Esophagus squamous epithelium (tissue), 5 donors: ENCODE measurements around the gene OPTC. TPM values are rescaled to one million over a fixed set of nuclear protein-coding genes. Genes with fewer than 3 reads are reported as not detected.
A peak's percentile ranks its signal among the peaks of the same experiment; 100 is the strongest.

Experiments used
- DNase-seq: peaks from one replicate; lab custom pipeline; 2025; lab: John Stamatoyannopoulos, UW
- H3K27ac ChIP-seq, 4 donors: fragments of 200-600 bp; sonication (generic); one replicate each; pipeline ENCODE4 v1.5.1; 2016 to 2019; ENCODE audit warnings: mild to moderate bottlenecking in 1 of 4
- H3K27me3 ChIP-seq, 4 donors: fragments of 200-600 bp; sonication (generic); 1 replicate in 3 of 4; 2 replicates in 1 of 4; pipeline versions ENCODE4 v1.5.1 to v1.6.0; 2017 to 2021; ENCODE audit warnings: antibody characterized with exemption in 1 of 4
- H3K36me3 ChIP-seq, 3 donors: fragments of 200-600 bp; sonication (generic); one replicate each; pipeline ENCODE4 v1.5.1; 2016 to 2019
- H3K4me1 ChIP-seq, 3 donors: fragments of 200-600 bp; sonication (generic); one replicate each; pipeline ENCODE4 v1.5.1; 2017 to 2019
- H3K4me3 ChIP-seq, 4 donors: fragments of 200-600 bp; sonication (generic); 1 replicate in 3 of 4; 2 replicates in 1 of 4; pipeline ENCODE4 v1.5.1; 2016 to 2019; ENCODE audit warnings: mild to moderate bottlenecking in 2 of 4, moderate library complexity in 1 of 4
- H3K9me3 ChIP-seq, 3 donors: fragments of 200-600 bp; sonication (generic); one replicate each; pipeline ENCODE4 v1.5.1; 2016 to 2019
- POLR2A ChIP-seq, 4 donors: fragments of 450-650 bp; IDR thresholded peaks; one replicate each; pipeline ENCODE4 v1.6.1; 2017; ENCODE audit warnings: antibody characterized with exemption in 4 of 4, mild to moderate bottlenecking in 4 of 4, moderate library complexity in 3 of 4
- WGBS, 2 donors: methylation state at CpG; one replicate each; pipeline ENCODE4 v1.1.5; 2018; 5-methylcytosine and 5-hydroxymethylcytosine counted together
- intact Hi-C: fragments of 100-400 bp; cut with DNase I; formaldehyde crosslinking; loops from one replicate; pipeline ENCODE4 v1.15.0; 2022
- total RNA-seq, 4 donors: library from RNA; depleted of rRNA; stranded (reverse); fragments of >200 nt; gene quantifications; one replicate each; pipeline ENCODE4 v1.1.0, GENCODE V29; 2016
- TF ChIP-seq, protein P1 (sequence below), 6 experiments: fragments of 450-650 bp in 4 of 6; fragments of 200-600 bp in 2 of 6; sonication (generic) in 2 of 6; IDR thresholded peaks; one replicate each; pipeline ENCODE4 v1.5.1; 2016 to 2019; ENCODE audit warnings: antibody characterized with exemption in 6 of 6, mild to moderate bottlenecking in 4 of 6, moderate library complexity in 4 of 6
- donor health status: DM: yes; HTN: yes; CAD: no.

Gene OPTC
- total RNA-seq, 4 donors from 2014 or later, result not detected

DNA sequence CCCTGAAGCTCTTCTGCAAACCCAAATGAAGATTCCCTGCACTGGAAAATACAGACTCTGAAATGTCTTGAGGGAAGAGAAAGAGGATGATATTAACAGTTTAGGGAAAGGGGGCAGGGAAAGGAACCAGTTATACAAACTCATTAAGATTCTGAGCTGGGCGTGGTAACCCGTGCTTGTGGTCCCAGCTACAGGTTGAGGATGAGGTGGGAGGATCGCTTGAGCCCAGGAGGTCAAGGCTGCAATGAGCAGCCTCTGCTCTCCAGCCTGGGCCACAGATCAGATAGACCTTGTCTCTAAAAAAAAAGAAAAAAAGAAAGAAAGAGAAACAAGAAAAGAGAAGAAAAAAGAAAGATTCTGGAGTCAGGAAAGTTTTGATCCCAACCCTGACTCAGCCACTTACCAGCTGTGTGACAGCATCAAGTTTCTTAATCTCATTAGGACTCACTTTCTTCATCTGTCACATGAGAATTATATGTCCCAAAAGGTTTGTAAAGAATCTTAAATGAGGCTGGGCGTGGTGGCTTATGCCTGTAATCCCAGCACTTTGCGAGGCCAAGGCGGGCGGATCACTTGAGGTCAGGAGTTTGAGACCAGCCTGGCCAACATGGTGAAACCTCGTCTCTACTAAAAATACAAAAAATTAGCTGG lies 53.9 kb downstream of the OPTC start:
- Histone ChIP-seq H3K36me3 (no peaks in the 10 kb centered on the region), H3K4me3 (no peak overlapping the region), H3K9me3 (no peaks in the 10 kb centered on the region), H3K4me1 (peaks cover 0 to 36% (median 0%) of the 10 kb centered on the region in 3 donors), H3K27ac (peak overlapping the region in 2 of 4 donors; percentile 51 to 67), H3K27me3 (no peaks in the 10 kb centered on the region)
- DNase-seq, result no peak
- intact Hi-C loops, result no loop called here
- TF ChIP-seq POLR2A (IDR thresholded peaks at IDR 0.05), result no peak
- TF ChIP-seq, protein P1, sequence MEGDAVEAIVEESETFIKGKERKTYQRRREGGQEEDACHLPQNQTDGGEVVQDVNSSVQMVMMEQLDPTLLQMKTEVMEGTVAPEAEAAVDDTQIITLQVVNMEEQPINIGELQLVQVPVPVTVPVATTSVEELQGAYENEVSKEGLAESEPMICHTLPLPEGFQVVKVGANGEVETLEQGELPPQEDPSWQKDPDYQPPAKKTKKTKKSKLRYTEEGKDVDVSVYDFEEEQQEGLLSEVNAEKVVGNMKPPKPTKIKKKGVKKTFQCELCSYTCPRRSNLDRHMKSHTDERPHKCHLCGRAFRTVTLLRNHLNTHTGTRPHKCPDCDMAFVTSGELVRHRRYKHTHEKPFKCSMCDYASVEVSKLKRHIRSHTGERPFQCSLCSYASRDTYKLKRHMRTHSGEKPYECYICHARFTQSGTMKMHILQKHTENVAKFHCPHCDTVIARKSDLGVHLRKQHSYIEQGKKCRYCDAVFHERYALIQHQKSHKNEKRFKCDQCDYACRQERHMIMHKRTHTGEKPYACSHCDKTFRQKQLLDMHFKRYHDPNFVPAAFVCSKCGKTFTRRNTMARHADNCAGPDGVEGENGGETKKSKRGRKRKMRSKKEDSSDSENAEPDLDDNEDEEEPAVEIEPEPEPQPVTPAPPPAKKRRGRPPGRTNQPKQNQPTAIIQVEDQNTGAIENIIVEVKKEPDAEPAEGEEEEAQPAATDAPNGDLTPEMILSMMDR (IDR thresholded peaks at IDR 0.05), result no peak
- 68 to 71% methylated on average over 8 of the region's 8 CpGs for WGBS, 2 donors

DNA sequence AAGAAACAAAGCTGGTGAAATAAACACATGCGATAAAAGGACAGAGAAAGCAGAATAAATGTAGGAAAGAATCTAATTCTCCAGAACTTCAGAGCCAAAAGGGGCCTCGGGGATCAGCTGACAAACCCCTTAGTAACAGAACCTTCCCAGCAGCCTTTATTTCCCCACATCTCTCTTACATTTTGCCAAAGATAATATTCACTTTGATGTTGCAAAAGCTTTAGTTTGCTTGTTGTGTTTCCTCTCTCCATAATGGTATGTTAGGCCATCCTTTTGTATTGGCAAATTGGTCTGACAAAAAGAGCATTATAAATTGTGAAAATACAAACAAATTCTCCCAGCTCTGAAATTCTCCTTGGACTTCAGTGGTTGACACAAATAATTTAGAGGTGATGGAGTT lies 54.9 kb downstream of the OPTC start:
- Histone ChIP-seq H3K27ac (peak overlapping the region in 1 of 4 donors; percentile 9), H3K4me3 (no peak overlapping the region), H3K9me3 (no peaks in the 10 kb centered on the region), H3K27me3 (no peaks in the 10 kb centered on the region), H3K36me3 (no peaks in the 10 kb centered on the region), H3K4me1 (peaks cover 0 to 38% (median 0%) of the 10 kb centered on the region in 3 donors)
- WGBS, 2 donors, result 58 to 68% methylated on average over 2 of the region's 2 CpGs
- TF ChIP-seq, protein P1 (IDR thresholded peaks at IDR 0.05), result no peak
- no peak for TF ChIP-seq POLR2A (IDR thresholded peaks at IDR 0.05)
- no peak for DNase-seq
- intact Hi-C loops, result no loop called here

DNA sequence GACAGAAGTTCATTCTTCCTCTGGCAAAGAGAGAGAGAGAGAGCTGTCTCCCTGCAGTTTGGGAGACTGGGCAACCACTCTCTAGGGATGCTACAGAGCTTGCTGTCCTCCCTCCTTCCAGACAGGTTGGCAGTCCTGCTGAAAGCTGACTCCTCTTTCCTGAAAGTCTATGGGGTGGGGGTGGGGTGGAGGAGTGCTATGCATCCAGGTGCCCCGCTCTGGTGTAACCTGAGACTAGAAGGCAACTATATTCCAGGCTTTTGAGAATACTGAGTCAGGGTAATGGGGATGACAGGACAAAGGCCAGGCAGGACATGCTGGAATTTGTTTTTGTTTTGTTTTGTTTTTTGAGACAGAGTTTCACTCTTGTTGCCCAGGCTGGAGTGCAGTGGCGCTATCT lies 55.4 kb downstream of the OPTC start:
- Histone ChIP-seq H3K27ac (no peak overlapping the region), H3K36me3 (no peaks in the 10 kb centered on the region), H3K4me3 (no peak overlapping the region), H3K27me3 (no peaks in the 10 kb centered on the region), H3K4me1 (peaks cover 0 to 42% (median 0%) of the 10 kb centered on the region in 3 donors), H3K9me3 (no peaks in the 10 kb centered on the region)
- WGBS, 2 donors, result 82 to 100% methylated on average over 1 to 2 of the region's 2 CpGs
- intact Hi-C loops, result no loop called here
- no peak for DNase-seq
- TF ChIP-seq, protein P1 (IDR thresholded peaks at IDR 0.05), result no peak
- TF ChIP-seq POLR2A (IDR thresholded peaks at IDR 0.05), result no peak

DNA sequence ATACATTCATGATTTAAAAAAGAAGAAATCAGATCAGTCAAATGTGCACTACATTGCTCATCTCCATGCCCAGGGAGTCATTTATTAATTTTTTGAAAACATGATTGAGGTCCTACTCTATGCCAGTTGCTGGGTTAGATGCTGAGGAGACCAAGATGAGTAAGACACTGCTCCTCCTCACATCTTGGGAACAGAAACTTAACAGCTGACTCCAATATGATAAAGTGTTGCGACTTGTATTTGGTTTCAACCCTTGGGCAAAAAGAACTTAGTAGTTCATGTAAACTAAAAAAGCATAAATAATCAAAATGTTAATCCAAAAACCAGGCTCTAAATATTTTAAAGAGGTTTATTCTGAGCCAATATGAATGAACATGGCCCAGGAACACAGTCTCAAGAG lies 56.9 kb downstream of the OPTC start:
- intact Hi-C loops, result no loop called here
- no peaks in the 10 kb centered on the region for H3K9me3 ChIP-seq
- WGBS, 2 donors, result 72 to 90% methylated on average over 1 of the region's 1 CpG

DNA sequence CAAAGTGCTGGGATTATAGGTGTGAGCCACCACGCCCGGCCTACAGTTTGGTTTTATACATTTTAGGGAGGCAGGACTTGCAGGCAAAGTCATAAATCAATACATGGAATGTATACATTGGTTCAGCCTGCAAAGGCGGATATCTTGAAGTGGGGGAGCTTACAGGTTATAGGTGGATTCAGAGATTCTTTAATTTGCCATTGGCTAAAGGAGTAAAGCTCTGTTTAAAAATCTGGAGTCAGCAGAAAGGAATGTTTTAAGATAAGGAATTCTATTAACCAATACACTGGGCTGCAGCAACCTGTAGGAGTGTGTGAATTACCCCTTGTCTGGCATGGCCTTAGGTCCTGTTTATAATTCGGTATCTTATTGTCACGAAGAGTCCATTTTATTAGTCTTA lies 57.6 kb downstream of the OPTC start:
- Histone ChIP-seq H3K4me3 (no peak overlapping the region), H3K4me1 (peaks cover 2 to 50% (median 16%) of the 10 kb centered on the region in 3 donors), H3K9me3 (no peaks in the 10 kb centered on the region), H3K36me3 (no peaks in the 10 kb centered on the region), H3K27ac (no peak overlapping the region), H3K27me3 (no peaks in the 10 kb centered on the region)
- no peak for DNase-seq
- intact Hi-C loops, result no loop called here
- TF ChIP-seq, protein P1 (IDR thresholded peaks at IDR 0.05), result no peak
- no peak for TF ChIP-seq POLR2A (IDR thresholded peaks at IDR 0.05)
- WGBS, 2 donors, result 79 to 94% methylated on average over 5 of the region's 5 CpGs

More for the DNA sequence above, 56.9 kb downstream of the OPTC start:
- Histone ChIP-seq H3K27me3 (no peaks in the 10 kb centered on the region), H3K4me1 (peaks cover 0 to 46% (median 9%) of the 10 kb centered on the region in 3 donors), H3K4me3 (no peak overlapping the region), H3K36me3 (no peaks in the 10 kb centered on the region), H3K27ac (no peak overlapping the region)
- no peak for DNase-seq
- TF ChIP-seq, protein P1 (IDR thresholded peaks at IDR 0.05), result no peak
- no peak for TF ChIP-seq POLR2A (IDR thresholded peaks at IDR 0.05)
